DMS 273 (cell line): ENCODE measurements around the gene MRTO4.
"Not testable (repeated sequence)": the region's sequence is repeated elsewhere in the genome, so short reads cannot be mapped to it uniquely, and the experiment has no call there.

Source experiments
- DNase-seq: peaks from one replicate; lab custom pipeline; 2025; ENCODE audit not compliant: unreplicated experiment; lab: John Stamatoyannopoulos, UW

Gene MRTO4

DNA sequence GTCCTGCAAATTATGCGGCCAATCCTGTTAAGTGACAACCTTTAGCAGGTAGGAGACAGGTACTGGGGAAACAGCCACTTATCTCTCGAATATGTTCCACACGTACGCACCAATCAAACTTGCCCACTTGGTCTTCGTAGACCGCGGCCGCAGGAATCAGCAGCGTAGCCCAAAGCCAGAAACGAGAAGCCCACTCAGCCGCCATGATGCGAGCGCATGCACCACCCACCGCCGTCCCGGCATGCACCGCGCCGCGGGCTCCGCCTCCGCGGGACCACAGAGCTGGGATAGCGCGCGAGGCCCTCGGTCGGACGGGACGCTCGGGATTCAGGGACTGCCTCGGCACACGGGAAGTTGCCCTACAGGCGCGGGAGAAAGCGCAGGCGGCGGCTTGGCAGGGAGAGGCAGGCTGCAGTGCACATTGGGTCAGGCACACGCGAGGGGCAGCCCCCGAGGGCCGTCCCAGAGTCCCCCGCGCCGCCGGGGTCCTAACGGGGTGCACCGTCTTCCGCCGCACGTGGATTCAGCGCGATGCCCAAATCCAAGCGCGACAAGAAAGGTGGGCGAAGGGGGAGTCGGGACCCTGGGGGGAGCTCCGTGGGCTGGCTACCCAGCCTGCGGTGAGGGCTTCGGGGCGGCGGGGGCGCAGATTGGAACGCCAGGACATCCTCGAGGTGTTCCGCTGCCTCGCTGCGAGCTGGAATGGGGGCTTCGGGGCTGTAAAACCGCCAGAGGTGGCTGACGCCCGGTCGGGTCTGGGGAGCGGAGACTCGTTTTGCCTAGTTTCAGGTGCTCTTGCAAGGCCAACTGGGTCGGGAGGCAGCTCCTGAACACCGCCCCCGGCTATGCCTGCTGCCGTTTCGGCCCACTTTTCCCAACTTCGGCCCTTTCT lies at the start of gene MRTO4, which contains the start of gene EMC1:
Gene MRTO4 (plus strand): TSS at position 501 of the 892 bp plus-strand sequence. CDS start 31 bp downstream, at position 532.
Gene EMC1 (minus strand): TSS at position 220 of the 892 bp plus-strand sequence. CDS start 15 bp downstream, at position 205.
- peak; percentile 95 for DNase-seq

DNA sequence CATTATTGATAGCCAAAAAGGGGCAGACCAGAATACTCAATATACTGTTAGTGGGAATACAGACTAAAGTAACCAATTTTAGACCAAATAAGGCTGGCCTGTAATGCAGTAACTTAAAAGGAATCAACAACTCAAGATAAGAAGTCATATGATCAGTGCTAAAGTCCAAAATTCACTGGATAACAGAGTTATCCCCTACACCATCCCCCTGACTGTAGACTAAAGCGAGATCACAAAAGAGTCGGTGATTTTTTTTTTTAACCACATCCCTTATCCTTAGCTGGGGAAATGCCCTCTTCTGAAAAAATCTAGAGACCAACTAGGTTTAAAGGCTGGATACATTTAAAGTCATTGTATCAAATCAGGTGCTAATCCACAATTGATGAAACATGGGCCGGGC lies 49.2 kb upstream of the MRTO4 start:
- DNase-seq, result no peak

DNA sequence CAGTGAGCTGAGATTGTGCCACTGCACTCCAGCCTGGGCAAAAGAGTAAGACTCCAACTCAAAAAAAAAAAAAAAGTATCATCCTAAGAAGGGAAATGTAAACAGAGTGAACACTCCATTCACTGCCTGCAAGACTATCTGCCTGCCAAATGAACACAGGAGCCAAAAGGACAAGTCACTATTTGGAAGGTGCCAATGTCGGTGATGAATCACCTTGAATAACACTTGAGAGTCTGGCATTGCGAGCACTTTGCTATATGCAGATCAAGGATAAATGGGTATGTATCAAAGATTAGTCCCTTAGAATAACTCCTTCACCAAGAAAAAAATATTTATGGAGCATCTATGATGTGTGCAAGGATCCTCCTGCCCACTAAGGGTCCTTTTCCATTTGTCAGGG lies 48.2 kb upstream of the MRTO4 start:
- no peak for DNase-seq

DNA sequence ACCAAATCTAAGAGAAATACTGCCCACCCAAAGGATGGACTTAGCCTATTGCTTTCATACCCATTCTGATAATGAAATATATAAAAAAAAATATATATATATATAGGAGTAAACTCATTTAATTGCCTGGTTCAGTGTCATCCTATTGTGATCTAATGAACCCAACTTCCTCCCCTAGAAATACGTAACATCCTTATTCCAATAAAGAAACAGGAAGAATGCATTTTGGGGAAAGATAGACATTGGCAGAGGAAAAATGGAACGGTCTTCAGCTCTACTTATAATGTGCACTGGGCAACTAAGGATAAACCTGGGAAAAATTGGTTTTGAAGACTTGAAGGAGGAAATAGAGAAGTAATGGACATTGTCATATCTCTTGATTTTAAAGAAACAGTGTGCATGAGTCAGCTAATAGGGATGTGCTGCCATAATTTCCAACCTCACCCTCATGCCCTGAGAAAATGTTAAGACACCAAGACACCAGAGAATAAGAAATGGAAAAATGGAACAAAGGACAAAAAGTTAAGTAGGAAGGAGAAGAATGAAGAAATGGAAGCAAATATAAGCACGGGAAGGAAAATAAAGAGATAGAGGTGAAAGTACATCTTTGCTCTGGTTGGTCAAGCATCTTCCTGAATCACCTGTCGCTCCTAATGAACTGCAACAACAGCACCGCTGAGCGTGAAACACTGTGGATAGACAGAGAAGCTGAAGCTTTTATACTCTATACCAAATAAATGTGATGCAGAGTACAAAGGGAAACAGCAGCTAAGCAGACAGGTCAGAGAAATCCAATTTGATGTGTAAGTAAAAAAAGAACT lies 46.9 kb upstream of the MRTO4 start:
- no peak for DNase-seq

DNA sequence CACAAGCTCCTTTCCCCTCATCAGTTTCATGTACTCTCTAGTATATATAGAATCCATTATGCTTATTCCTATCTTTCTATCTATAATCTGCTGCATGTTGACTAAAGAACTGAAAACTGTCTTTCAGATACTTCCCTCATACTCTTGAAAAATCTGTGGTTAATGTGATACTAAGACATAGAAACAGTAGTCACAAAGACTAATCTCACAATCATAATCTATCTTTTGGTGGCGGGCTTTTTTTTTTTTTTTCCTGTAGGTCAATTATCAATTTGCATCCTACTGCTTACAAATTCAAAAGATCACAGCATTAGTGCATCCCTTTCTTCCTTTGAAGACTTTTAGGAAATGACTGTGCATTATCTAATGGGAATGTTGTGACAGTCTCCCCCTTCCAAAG lies 46.2 kb upstream of the MRTO4 start:
- DNase-seq, result no peak

DNA sequence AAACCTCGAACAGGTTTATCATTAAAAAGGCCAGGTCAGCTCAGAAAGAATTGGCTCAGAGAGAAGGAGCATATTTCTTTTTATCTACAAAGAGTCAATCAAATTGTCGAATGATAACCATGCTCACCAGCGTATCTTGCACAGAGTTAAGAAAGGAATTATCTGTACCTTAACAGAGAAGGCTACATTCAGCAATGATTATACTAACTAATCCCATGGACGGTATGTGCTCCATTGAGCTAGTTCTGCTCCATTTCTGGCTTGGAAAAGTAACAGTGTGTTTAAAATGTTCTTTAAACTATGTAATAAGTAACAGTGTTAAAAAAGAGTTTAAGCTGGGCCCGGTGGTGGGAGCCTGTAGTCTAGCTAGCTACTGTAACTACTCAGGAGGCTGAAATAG lies 45.8 kb upstream of the MRTO4 start:
- DNase-seq, result no peak

DNA sequence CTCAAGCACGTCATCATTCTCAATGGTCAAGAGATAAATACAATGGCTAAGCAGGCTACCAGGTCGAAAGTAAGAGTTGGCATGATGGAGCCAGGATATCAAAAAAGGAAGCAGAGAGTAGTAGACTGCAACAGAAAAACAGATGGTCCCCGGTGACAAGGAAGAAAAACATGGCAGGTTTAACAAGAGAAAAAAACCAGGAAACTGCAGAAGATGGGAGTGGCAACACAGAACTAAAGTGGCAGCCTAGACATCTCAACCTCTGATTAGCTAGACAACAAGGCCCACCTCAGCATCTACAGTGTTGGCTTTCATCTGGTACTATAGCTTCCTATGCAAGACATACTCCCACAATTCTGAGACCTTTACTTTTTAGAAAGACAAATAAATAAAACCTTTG lies 44.7 kb upstream of the MRTO4 start:
- DNase-seq, result peak; percentile 15

DNA sequence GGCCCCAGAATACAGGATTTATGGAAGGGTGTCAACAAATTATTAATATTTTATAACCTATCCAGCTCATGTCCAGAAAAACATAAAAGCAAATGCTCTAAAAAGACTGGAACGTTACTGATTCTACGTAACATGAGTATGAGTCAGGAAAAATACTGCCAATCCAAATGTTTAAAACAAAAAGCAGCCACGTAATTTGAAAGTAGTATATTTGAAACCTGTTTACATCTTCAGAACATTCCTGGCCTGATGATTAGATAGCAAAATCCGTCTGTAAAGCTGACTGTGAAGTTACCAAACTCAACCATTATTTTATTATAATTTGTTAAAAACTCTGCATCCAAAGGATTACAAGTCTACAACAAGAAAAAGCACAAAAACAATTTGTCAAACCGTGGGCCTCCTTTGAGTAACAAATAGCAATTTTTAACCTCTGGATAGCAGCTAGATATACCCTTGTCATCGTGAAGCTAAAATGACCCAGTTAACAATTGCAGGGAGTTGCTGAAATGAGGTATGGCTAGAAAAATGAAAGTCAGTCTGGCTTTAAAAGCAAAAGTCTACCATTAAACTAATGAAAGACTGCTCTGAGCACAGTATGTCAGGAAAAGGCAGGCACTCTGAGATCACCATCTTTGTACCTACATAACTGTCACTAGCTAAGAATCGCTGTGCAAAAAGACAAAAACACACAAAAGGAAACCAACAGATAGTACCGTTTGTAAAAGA lies 42.7 kb upstream of the MRTO4 start:
- DNase-seq, result no peak

DNA sequence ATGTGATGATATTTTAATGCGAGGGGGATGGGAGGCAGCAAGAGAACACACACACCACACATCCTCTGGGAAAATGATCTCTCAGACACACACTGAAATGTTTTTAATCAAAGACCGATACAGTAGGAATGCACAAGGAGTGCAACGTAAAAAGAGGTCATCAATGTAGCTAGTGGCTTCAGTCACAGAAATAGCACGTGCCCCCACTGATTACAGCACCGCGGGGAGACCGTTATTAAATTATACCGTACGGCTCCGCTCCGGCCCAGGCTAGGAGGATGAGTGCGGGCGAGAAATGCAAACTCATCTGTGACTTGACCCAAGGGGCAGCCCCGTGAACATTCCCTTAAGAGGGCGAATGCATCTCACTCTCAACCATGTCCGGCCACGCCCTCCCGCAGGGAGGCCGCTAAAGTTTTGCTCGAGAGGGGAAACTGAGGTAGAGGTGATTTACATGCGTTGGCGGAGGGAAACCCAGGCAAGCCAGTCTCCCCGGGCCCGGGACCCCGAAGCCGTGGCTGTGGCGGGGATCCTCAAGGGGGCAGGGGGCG lies 42.1 kb upstream of the MRTO4 start:
- peak; percentile 70 for DNase-seq

DNA sequence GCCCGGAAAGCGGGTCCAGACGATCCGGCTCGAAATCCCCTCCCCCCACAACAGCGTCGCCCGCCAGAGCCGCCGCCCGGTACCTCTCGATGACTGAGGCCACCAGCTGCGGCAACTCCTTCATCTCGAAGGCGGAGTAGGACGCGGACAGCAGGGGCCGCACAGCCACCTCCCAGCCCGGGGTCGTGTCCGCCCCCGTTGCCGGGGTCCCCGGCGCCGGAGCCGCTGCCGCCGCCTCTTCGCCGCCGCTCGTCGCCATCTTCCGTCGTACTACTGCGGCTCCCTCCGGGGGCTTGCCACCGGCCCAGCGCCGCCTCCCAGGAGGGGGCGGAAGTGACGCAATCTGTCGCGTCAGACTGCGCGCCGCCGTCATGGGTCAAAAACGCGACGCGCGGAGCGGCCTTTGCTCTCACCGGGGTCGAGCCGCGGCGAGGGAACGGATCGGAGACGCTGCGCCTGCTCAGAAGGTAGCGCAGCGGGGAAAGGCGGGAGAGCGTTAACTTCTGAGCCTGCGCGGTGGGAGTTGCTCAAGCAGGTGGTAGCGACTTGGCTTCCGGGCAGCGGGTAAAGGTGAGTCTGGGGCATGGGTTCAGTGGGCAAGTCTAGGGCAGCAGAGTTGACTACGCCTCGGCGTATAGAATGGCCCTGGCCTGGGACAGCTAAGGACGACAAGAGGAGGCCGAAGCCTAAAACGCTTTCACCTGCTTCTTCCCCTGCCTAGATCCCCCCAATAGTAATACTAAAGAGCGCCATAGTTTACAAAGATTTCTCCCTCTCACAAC lies 41.4 kb upstream of the MRTO4 start, which contains the start of gene UBR4:
Gene UBR4 (minus strand): TSS at position 277 of the 782 bp plus-strand sequence. CDS start 18 bp downstream, at position 259.
- peak; percentile 99 for DNase-seq

DNA sequence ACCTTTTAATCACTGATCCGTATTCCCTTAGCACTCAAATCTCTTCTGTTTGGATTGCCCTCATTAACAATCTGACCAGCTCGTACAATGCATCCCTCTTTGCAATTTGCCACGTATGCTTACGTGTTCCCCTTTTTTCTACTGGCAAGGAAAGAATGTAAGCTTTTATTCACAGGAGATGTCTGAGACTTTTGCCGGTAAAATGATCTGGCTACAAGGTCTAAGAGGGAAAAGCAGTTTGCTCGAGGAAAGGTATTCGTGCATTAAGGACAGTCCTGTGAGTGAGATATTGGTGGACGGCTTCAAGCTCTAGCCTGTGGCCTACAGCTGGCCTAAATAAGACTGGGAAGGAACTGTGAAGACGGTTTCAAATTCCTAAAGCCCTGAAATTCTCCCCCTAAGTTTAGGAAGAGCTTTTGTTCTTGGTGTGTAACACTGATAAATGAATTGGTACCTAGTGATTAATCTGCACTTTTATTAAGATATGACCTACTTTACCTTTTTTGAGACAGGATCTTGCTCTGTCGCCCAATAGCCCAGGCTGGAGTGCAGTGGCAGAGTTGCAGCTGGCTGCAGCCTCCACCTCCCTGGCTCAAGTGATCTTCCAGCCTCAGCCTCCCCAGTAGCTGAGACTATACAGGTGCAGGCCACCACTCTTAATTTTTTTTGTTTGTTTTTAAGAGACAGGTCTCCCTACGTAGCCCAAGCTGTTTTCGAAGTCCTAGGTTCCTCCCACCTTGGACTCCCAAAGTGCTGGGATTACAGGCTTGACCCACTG lies 40.6 kb upstream of the MRTO4 start:
- peak; percentile 55 for DNase-seq

DNA sequence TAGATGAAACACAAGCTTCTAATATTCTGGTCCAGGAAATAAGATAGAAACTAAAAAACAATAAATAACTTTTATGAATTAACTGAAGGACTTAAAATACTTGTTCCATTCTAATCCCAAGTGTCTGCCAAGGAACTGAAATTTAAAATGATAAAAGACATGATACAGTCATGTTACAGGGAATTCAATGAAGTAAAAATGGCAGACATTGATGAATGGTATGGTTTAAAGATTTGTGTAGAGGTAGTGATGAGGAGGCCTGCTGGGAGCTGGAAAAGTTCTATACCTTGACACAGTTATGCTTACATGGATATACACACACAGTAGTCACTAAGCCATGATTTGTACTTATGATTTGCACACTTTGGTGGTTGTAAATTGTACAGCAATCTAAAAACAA lies 39.4 kb upstream of the MRTO4 start:
- DNase-seq, result no peak

DNA sequence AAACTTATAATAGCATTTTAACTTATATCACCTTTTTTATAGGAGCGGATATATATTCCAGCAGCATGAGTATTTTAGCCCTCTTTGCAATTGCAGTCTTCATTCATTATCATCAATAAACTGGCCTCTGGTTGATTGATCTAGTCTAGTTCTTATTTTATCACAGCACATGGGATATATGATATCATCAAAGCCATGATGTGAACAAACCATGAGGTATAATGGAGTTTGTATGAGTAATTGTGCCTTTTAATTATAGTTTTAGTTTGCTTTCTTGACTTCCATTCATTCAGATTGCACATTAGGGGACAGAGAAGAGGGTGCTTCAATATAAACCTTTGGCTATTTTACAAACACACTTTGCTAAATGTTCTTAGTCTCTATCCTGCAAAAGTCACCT lies 38.0 kb upstream of the MRTO4 start:
- DNase-seq, result no peak

DNA sequence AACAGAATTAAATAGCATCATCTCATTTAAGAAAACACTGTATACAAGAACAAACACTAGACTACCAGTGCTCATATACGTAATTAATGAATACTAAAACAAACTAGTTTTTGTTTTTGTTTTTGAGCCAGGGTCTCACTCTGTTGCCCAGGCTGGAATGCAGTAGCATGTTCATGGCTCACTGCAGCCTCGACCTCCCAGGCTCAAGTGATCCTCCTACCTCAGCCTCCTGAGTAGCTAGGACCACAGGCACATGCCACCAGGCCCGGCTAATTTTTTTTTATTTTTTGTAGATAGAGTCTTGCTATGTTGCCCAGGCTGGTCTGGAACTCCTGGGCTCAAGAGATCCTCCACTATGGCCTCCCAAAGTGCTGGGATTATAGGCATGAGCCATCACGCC lies 35.0 kb upstream of the MRTO4 start:
- DNase-seq, result not testable (repeated sequence)

DNA sequence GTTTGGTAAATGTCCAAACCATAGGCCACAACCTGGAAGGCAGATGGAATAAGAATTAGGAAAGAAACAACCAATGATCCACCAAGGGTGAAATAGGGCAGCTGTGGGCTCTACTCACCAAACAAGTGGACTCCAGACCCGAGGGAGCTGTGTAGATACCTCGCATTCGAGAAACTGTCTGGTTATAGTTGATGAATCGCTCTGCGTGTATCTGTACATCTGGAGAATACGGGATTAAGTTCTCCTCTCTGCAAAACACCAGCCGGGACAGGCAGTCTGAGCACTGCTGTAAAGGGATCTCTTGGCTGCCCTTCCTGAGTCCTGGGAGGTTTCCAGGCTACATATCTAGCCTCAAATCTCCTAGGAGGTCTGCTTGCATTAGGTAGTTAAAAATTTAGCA lies 32.2 kb upstream of the MRTO4 start:
- DNase-seq, result peak; percentile 77

DNA sequence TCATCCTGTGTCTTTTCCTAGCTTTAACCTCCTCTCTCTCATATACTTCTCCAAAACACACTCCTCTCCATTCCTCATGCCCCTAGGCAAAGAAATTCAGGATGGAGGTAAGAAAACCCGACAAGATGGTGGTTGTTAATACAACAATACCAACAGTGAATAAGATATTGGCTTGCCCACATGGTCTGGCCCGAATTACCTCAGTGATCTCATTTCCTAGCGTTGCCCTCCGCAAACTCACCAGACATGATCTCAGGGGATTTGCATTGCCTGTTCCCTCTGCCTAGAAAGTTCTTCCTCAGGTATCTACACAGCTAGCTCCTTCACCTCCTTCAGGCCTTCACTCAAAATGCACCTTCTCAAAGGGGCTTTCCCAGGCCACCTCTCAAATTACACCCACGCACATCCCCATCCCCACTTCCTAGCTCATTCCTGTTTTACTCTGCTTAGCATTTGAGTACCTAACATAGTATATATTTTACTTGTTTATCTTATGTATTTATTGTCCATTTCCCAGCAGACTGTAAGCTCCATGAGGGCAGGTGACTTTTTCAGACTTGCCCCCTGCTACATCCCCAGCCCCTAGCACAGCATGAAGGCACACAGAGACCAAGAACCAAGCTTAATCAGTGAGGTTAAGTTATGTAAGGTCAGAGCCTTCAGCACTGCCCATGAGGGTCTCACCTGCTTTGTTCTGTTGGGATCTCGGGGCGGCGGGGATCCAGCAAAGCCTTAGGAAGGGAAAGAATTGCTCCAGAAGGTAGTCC lies 31.3 kb upstream of the MRTO4 start:
- DNase-seq, result peak; percentile 38

DNA sequence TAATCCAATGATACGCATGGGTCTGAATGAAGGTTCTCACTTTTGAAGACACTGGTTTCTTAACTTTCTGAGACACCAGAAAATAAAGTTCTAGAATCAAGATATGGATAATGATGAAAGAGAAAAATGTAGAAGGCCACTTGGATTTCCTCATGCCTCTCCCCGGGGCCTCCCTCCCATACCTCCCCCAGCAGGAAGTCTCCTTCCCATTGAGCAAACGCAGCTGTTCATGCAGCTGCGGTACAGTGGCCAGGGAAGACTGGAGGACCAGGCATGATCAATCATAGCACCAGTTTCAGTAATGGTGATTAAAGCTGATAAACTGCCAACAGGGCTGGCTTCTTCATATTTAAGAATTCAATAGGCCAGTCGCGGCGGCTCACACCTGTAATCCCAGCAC lies 30.6 kb upstream of the MRTO4 start:
- no peak for DNase-seq

DNA sequence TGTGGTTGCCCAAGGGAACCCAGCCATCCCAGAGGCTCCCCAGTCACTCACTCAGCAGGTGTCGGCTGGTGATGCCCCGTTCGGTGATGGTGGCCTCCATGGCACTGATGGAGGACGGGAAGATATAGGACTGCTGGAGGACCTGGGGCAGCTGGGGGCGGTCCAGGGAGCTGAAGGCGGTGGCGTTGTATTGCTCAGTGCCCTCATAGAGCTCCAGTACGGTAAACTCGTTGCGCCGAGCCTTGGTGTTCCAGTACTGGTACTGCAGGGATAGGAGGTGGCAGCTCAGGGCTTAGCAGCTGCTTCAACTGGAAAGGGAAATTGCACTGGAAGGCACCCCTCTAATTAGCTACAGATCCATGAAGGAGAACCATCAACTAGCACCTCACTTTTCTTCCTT lies 29.0 kb upstream of the MRTO4 start:
- no peak for DNase-seq
